ENCODE results near the gene SDHAF3.

Gene SDHAF3

DNA sequence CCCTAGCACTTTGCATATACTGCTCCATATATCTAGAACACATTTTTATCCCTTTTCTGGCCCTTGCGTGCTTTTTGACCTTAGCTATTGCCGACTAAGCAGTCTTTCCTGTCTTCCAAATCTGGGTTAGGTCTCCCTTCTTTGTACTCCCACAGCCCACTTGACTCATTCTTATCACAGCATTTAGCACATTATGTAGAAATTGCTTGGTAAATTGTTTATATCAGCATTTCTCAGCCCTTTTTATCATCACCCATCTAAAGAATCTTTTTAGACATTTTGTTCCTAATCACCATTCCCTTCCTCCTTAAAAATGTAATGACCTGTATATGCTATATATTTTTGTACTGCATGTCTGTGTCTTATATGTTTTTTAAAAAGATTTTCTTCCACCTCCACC is 101.7 kb downstream of the SDHAF3 start (continued):
- TF ChIP-seq ZNF18 (tag by site-specific recombination; IDR thresholded peaks at IDR 0.05) (no peak), ZNF585B (tag by site-specific recombination; IDR thresholded peaks at IDR 0.05) (no peak)

- TF ChIP-seq ZNF18 (tag by site-specific recombination; IDR thresholded peaks at IDR 0.05) (no peak), ZNF362 (tag by site-specific recombination; IDR thresholded peaks at IDR 0.05) (no peak), ZBTB7A (tag by site-specific recombination; IDR thresholded peaks at IDR 0.05; ENCODE audit: low read depth) (no peak), ZNF223 (tag by site-specific recombination; IDR thresholded peaks at IDR 0.05) (no peak), OSR2 (tag by site-specific recombination; IDR thresholded peaks at IDR 0.05) (no peak), ZNF426 (tag by site-specific recombination; IDR thresholded peaks at IDR 0.05) (no peak), INSM2 (tag by site-specific recombination; IDR thresholded peaks at IDR 0.05) (no peak), ZNF768 (tag by site-specific recombination; IDR thresholded peaks at IDR 0.05) (no peak), ZNF423 (tag by site-specific recombination; IDR thresholded peaks at IDR 0.05) (no peak), ZNF324 (tag by site-specific recombination; IDR thresholded peaks at IDR 0.05) (no peak), ZNF132 (tag by site-specific recombination; IDR thresholded peaks at IDR 0.05; ENCODE audit: borderline replicate concordance) (no peak), SP3 (tag by site-specific recombination; IDR thresholded peaks at IDR 0.05) (no peak)
- TF ChIP-seq, protein P1, sequence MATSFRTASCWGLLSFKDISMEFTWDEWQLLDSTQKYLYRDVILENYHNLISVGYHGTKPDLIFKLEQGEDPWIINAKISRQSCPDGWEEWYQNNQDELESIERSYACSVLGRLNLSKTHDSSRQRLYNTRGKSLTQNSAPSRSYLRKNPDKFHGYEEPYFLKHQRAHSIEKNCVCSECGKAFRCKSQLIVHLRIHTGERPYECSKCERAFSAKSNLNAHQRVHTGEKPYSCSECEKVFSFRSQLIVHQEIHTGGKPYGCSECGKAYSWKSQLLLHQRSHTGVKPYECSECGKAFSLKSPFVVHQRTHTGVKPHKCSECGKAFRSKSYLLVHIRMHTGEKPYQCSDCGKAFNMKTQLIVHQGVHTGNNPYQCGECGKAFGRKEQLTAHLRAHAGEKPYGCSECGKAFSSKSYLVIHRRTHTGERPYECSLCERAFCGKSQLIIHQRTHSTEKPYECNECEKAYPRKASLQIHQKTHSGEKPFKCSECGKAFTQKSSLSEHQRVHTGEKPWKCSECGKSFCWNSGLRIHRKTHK (tag by site-specific recombination; IDR thresholded peaks at IDR 0.05): no peak
- TF ChIP-seq, protein P2, sequence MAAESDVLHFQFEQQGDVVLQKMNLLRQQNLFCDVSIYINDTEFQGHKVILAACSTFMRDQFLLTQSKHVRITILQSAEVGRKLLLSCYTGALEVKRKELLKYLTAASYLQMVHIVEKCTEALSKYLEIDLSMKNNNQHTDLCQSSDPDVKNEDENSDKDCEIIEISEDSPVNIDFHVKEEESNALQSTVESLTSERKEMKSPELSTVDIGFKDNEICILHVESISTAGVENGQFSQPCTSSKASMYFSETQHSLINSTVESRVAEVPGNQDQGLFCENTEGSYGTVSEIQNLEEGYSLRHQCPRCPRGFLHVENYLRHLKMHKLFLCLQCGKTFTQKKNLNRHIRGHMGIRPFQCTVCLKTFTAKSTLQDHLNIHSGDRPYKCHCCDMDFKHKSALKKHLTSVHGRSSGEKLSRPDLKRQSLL (tag by site-specific recombination; IDR thresholded peaks at IDR 0.05): no peak
- TF ChIP-seq, protein P3, sequence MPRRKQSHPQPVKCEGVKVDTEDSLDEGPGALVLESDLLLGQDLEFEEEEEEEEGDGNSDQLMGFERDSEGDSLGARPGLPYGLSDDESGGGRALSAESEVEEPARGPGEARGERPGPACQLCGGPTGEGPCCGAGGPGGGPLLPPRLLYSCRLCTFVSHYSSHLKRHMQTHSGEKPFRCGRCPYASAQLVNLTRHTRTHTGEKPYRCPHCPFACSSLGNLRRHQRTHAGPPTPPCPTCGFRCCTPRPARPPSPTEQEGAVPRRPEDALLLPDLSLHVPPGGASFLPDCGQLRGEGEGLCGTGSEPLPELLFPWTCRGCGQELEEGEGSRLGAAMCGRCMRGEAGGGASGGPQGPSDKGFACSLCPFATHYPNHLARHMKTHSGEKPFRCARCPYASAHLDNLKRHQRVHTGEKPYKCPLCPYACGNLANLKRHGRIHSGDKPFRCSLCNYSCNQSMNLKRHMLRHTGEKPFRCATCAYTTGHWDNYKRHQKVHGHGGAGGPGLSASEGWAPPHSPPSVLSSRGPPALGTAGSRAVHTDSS (tag by site-specific recombination; IDR thresholded peaks at IDR 0.05): no peak
- Histone ChIP-seq H3K9me3 (ENCODE audit: control insufficient read depth, insufficient read depth, low read depth, low read length) (no peaks in the 10 kb centered on the region), H3K27ac (ENCODE audit: extremely low read depth, low read depth, low read length) (no peak overlapping the region), H3K4me1 (ENCODE audit: control insufficient read depth, insufficient read depth, low read length) (no peaks in the 10 kb centered on the region), H3K36me3 (ENCODE audit: control insufficient read depth in 2 of 2, insufficient read depth in 1 of 2, low read length in 2 of 2) (no peaks in the 10 kb centered on the region), H3K4me3 (ENCODE audit: low read depth, low read length) (no peak overlapping the region)
- ChIA-PET POLR2A (no interaction called here), CTCF (interaction anchor here (0.6 kb wide), 1 partner anchor 22 kb away, joined by 6 read pairs; no protein-coding TSS in a partner anchor)
These were observed 106.8 kb downstream of the SDHAF3 start for GRCh38 chr7:97224316-97224715.

All from HEK293 (cell line).